COLO668 (cell line): ENCODE measurements around the gene KCNK1.
A peak's percentile ranks its signal among the peaks of the same experiment; 100 is the strongest.
"Not testable (repeated sequence)": the region's sequence is repeated elsewhere in the genome, so short reads cannot be mapped to it uniquely, and the experiment has no call there.

ENCODE experiments used
- DNase-seq: peaks from one replicate; lab custom pipeline; 2025; ENCODE audit not compliant: unreplicated experiment; lab: John Stamatoyannopoulos, UW

KCNK1 gene

DNA sequence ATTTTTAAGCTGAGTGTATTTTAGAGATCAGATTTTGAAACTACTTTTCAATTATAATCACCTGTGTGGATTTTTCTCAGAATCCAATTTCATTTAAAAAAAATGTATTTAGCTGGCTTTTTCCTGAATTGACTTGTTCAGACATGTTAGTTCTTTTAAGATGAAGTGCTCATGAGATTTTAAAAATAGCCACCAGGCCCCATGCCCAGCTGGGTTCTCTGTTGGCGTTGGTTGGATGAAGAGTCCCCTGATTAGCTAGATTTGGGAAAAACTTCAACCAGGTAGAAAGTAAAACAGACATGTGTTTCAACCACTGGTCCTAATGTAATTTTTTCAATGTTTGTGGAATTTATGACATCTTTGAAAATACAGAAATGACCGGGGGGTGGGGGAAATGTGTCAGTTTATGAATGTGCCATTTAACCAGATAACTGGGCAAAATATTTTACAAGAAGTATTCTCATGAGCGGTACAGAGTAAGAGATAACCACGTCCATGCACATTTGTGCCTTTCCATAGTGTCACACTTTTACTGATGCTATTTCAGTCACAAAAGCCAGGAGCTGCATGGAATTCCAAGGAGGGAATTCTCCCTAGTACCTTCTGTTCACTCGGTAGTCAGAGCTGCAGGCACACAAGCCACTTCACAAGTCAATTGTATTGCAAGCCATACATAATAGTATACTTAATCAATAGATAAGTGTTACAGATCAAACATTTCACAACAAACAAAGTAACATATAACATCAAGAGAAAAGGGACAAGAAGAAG lies 51.1 kb downstream of the KCNK1 start:
- no peak for DNase-seq

DNA sequence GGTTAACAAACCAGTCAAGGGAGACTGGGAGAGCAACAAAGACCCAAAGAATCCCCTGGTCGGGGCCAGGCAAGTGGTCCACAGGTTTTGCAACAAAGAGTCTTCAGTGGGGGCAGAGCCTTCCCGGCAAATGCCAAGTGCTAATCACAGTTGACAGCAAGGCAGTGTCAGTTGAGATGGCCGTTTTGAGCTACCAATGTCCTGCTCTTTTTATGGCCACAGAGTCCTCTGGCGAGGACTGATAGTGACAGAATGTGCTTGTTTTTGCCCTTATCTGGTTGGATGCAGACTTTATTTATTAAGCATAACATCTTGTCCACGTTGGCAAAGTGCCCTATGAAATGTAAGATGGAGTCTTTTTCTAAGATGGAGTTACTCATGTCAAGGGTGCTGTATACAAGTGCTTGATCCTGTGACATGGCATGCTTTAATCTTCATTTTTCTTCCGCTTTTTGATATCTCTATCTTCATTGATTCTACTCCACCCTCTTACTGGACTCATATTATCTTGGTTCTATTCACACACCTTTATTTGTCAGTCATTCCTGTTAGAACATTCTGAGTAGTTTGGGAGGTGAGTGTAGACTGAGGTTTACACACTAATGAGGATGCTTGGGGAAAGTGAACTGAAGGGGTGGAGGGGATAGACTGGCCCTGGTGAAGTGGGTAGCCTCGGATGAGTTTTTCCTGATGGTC lies 51.8 kb downstream of the KCNK1 start:
- DNase-seq = no peak

DNA sequence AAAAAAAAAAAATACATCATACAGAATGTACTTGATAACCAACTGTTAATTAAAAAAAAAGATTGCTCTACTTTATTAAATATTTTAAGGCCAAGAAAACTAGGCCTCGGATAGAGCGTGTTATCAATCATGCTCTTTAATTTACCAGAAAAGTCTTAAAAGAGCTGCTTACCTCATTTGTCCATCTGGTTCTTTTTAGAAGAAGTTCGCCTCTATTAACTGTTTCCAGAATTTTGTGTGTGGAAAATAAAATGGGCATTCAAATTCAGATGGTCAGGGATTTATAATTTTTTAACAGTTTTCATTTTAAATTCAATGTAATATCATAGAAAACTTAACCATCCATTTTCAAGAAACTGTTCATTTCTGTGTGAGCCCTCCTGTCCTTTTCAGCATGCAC lies 53.8 kb downstream of the KCNK1 start:
- DNase-seq = no peak

DNA sequence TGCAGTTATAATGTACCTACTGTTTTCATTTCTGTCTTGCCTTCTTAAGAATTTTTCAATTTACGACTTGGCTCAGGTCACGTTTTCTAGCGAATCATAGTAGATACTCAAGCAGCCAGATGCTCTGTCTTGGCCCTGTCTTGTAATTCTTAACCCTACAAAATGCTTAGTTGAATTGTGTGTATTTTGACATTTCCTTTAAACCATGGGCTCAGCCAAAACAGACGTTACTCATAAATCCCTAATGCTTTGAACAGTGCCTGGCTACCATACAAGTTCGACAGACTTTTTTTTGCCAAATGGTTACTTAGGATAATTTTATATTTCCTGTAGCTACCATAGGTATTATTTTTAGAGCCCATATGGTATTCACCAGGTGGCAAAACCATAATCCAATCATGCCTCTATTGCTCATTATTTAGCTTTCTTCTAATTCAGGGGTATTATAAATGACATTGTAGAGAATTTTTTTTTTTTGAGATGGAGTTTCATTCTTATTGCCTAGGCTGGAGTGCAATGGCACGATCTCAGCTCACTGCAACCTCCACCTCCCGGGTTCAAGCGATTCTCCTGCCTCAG lies 54.3 kb downstream of the KCNK1 start:
- DNase-seq = no peak

DNA sequence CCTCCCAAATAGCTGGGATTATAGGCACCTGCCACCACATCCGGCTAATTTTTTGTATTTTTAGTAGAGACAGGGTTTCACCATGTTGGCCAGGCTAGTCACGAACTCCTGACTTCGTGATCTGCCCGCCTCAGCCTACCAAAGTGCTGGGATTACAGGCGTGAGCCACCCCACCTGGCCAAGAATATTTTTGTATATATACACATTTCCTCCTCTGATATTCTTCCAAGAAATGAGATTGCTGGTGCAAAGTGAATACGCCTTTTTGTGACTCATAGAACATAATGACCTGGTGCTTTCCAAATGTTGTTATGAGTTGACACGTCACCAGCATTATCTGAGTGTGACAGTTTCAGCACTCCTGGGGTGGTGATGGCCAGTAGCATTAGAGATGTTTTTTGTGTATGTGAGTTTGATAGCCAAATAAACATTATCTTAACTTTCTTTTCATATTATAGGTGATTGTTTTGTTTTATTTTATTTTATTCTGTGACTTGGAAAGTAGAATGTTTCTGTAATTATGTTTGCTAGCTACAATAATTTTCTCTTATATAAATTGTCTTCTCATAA lies 54.9 kb downstream of the KCNK1 start:
- DNase-seq = no peak

DNA sequence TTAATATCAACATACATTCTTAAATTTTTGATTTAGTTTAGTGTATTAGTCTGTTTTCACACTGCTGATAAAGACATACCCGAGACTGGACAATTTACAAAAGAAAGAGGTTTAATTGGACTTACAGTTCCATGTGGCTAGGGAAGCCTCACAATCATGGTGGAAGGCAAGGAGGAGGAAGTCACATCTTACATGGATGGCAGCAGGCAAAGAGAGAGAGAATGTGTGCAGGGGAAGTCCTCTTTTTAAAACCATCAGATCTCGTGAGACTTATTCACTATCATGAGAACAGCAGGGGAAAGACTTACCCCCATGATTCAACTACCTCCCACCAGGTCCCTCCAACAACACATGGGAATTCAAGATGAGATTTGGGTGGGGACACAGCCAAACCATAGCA lies 56.5 kb downstream of the KCNK1 start:
- not testable (repeated sequence) for DNase-seq

DNA sequence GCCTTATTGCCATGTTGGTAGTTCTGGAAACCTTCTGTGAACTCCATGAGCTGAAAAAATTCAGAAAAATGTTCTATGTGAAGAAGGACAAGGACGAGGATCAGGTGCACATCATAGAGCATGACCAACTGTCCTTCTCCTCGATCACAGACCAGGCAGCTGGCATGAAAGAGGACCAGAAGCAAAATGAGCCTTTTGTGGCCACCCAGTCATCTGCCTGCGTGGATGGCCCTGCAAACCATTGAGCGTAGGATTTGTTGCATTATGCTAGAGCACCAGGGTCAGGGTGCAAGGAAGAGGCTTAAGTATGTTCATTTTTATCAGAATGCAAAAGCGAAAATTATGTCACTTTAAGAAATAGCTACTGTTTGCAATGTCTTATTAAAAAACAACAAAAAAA lies 57.4 kb downstream of the KCNK1 start:
- no peak for DNase-seq

DNA sequence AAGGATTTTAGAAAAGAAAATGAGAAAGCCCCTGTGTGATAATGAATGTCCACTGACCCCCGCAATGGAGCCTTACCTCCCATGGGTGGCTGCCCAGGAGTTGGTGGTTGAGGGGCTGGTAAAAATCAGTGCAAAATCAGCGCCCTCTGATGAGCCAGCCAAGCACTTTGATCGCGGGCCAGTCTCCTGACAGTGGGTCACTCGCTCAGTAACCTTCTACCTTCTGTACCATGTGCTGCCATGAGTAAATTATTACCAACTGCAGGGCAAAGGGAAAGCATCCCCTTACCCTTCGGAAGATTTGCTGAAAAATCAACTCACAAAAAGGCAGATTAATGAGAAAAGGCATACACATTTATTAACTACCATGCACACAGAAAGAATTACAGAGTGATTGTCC lies 58.8 kb downstream of the KCNK1 start:
- DNase-seq = no peak

DNA sequence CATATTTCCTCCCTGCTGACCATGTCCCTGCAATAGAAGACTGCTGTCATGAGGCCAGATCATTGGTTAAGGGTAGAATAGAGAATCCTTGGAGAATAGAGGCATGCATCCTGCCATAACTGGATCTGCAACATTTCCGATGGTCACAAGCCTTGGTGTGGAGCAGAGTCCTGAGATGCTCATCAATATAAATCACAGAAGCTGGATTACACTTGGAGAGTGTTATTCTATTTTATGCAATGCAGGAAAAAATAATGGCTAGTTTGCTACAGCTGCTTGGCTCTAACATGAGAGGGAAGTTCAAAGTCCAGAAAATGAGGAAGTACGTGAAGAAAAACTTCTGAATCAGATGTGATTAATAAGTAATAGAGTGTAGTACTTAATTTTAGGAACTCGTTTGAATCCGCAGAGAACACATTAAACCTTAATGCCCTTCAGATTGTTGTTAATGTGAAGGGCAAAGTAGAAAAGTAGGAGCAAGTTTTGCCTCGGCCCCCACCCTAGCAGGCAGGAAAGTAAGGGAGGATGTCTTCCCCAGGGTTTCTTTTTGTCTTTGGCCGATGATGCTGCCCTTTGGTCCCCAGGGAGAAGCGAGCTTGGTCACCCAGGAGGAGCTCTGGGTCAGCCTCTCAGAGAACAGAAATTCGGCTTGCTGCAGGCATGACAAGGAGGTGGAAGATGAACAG lies 59.5 kb downstream of the KCNK1 start:
- no peak for DNase-seq

DNA sequence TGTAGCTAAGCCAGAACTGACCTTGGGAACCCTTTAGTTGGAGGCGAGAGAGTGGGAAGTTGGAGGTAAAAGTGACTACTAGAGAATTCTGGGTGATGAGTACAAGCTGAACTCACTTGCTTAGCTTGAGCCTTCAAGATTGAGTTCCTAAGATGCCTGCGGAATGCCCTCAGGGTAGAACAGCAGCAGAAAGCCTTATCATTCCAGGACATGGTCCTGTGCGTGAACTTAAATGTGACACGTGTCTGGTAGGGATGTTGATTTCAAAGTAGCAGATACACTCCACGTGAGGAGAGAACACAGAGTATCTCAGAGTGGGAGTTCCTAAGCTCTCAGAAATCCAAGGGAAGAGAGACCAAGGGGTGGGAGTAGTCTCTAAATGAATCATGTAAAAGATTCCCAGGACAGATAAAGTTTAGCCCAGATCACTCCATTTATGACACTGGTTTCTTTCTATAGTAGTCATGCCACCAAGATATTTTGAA lies 60.1 kb downstream of the KCNK1 start:
- DNase-seq = no peak

DNA sequence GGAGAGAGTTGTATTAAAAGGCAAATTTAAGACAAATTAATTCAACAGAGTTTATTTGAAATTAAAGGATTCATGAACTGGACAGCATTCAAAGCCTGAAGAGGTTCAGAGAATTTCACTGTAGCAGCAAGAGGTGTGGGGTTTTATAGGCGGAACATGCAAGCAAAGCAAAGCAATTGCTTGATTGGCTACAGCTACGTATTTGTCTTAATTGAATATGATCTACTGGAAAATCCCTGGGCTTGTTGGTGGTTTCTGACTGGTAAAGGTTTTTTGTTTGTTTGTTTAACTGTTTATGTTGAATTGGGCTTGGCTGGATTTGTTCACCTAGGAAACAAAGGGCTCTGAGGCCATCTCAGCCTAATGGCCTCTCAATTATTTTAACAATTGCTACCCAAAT lies 61.5 kb downstream of the KCNK1 start:
- no peak for DNase-seq

DNA sequence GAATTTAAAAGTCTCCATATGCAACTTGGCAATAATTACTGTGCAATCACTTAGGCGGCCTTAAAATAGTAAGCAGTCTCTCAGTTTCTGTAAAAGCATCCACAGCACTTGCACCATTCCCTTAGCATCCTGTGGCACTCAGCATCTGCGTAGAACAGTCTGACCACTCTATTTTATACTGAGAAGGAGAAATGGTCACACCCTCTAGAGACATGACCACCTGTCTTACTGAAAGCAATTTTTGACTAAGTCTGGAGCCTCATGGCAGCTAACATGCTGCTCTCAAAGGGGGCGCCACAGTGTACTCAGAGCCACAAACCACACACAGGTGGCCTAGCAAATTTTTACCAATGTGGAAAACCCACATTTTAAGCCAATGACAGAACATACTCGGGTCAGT lies 62.0 kb downstream of the KCNK1 start:
- DNase-seq = no peak

DNA sequence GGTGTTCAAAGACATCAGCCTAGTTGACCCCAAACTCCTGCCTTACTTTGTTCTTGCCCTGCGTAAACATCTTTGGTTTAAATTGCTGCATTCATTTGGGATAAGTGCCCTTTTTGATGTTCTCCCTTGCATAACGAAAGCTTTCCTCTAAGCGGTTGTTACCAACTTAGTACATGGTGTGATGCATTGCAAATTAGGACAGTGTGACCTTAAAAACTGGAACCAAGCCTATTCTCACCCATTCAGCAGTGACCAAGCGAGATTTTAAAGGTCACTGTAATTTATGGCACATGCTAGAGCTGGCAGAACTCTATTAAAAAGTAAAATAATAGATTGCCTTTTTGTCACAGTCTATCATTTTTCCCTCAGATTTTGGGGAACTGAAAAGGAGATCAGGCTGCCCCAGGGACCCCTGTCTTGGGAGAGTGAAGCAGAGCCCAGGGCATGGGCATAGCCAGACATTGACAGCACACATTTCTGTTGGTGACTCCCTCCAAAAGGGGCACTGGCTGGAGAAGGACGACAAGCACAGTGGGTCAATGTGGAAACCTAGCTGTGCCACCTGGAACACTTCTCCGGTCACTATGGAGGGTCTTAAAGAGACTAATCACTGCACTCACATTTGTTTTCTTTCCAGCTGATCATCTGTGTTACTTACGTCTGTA lies 63.9 kb downstream of the KCNK1 start:
- no peak for DNase-seq

DNA sequence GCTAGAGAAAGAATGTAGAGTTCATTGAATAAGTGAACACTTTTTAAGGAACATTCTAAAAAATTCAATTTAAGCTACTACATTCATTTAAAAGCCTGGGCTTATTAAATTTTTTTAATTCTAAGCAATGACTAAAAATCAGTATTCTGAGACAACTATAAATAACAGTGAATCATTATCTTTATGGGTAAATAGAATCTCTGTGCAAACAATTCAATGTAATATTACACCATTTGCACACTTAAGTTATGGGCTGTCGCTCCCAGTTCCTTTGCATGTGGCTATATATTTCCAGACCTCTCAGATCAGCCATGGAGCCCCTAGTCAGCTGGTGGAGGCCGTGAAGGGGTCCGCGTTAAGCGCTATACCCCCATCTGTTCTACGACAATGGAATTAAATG lies 65.1 kb downstream of the KCNK1 start:
- DNase-seq = peak; percentile 14

DNA sequence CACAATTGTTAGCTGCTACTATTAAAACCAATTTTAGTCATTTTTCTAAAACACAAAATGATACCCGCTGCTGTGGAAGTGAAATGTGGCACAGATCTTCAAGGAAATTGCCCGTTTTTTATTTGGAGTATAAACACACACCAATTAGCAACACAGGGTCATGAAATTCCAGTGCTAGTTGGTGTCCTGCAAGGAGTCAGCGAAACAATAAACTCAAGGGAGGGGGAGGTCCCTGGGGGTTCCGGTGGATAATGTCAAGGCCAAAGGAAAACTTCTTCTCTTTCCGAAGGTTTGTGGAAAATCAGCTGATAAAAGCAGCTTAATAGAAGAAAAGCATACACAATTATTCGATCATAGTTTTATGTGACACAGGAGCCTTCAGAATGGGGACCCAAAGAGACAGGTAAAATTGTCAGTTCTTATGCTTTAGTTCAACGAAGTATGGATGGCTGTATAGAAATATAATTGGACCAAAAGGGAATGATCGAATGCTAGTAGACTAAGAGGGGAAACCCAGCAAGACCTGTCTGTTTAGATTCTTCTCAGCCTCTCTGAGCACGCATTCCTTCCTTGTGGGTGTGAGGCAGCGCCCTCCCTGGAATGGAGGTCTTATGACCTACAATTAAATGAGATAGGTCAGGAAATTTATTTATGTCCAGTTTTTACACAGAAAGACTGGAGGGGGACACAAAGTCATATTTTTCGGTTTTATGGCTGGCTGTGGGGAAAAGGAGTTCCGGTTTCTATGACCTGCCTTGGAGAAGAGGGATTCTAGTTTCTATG lies 65.9 kb downstream of the KCNK1 start:
- no peak for DNase-seq

DNA sequence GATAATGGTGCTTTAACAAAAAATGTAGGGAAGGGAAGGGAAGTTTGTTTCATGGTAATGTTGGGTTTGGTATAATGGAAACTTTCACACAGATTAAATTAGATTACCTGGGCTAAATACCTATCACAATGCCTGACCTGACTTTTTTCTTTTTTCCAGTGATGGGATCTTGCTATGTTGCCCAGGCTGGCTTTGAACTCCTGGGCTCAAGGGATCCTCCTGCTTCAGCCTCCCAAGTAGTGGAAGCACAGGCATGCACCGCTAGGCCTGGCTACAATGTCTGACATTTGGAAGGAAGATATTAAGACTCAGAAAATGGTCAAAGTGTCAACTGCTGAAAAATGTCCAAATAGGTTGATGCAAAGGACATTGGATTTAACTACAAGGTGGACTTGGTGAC lies 67.4 kb downstream of the KCNK1 start:
- DNase-seq = no peak

DNA sequence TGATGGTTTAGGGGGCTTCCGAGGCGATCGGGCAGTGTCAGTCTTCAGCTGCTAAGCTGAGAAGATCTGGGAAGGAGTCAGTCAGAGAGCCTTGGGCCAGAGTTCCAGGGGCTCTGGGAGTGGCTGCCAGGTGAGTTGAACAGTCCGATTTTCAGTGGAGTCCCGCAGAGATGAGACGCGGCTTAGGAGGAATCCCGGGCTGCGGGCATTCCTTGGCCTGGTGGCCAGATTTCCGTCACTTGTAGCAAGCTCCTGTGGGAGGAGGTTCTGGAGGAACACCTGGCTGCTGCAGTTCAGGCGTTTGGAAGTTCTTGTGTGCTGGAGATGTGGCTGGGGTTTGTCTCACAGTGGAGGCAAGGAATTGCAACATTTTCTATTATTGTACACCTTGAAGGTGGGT lies 72.7 kb downstream of the KCNK1 start:
- not testable (repeated sequence) for DNase-seq

DNA sequence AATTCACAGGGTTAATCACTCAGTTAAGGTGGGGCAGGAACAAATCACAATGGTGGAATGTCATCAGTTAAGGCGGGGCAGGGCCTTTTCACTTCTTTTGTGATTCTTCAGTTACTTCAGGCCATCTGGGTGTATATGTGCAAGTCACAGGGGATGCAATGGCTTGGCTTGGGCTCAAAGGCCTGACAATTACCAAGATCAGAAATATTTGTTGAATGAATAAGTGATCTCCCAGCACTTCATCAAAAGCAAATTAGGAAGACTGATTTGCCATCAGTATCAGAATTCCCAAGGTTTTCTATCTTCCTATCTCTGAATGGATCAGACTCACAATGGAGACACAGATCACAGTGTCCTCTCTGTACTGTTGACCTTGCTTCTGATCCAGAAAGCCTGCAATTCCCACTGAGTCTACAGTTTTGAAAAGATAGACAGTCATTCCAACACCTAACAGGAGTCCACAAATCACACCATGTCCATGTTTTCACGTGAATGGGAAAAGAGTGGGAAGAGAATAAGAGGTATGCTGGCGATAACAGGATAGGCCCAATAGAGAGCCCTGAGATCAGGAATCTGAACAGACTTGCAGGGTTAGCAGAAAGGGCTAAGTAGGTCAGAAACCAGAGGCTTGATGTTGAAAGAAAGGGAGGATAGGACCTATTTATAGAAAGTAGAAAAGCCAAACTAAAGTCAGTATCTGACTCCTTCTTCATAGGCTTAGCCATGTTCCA lies 75.3 kb downstream of the KCNK1 start:
- no peak for DNase-seq

DNA sequence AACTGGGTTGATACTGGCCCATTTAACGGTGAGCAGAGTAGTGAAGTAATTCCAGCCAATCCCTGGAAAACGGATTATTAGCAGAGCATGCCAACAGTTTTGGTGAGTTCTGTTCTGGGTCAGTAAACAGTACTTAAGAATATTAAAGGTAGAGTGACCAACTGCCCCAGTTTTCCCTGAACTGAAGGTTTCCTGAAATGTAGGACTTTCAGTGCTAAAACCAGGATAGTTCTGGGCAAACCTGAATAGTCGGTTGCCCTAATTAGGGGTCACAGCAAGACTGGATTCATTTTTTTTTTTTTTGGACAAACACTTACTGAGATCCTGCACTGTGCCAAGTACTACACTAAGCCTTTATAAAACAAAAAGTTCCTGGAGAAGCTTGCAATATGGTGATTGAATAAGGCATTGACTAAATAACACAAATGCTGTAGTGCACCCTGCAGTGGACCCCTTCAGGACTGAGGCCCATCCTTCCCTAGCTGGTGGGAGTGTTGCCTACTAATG lies 75.9 kb downstream of the KCNK1 start:
- no peak for DNase-seq
